ENCODE measurements around the gene CPNE5. TPM values are rescaled to one million over a fixed set of nuclear protein-coding genes. Genes with fewer than 3 reads are reported as not detected.

Gene CPNE5
- polyA plus RNA-seq, 2 of the 4 experiments (the other 2 are of a cell fraction), result 0.03 to 0.13 TPM

DNA sequence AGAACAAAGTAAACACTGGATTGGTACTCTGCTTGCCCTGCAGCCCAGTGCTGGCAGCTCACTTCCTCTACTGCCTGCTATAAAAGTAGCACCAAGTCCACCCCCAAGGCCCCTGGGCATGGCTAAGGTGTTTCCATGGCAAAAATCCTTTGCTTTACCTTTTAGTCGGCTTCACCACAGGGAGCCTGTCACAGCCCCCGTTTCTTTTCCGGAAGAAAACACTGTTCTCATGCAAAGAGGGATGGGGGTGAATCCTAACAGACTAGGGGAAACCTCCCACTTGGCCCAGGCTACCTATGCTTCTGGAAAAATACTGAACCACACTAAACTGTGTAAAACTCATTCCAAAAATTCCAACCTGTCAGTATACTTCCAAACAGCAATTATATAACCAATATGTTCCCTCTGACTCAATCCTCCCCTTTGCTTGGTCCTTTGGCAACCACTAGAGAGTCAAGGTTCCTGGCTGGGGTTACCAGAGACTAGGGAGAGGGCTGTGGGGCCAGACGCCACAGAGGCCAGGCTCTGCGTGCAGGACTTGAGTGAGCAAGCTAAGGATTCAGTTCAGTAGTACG lies 19.2 kb upstream of the CPNE5 start:
- no peak for DNase-seq (ENCODE audit: low read depth in 1 of 2, low spot score in 1 of 2)

DNA sequence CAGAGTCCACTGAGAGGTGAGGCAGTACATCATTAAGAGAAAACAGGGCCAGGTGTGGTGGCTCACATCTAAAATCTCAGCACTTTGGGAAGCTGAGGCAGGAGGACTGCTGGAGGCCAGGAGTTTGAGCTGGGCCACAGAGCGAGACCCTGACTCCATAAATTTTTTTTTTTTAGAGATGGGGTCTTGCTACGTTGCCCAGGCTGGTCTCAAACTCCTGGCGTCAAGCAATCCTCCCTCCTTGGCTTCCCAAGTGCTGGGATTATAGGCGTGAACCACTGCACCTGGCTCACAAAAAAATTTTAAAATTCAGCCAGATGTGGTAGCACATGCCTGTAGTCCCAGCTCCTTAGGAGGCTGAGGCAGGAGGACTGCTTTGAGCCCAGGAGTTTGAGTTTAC lies 18.1 kb upstream of the CPNE5 start:
- no peak overlapping the region for H3K4me3 ChIP-seq
- H3K4me1 ChIP-seq, result 0 out of 3 replicates have a peak, but pooled peaks cover under 1% of the 10 kb centered on the region
- ChIA-PET POLR2A (no interaction called here), CTCF (interaction anchor here (0.8 to 0.9 kb wide), 2 partner anchors 16 to 161 kb away, joined by 3 to 4 read pairs; no protein-coding TSS in a partner anchor)
- H3K9me3 ChIP-seq, result no peaks in the 10 kb centered on the region
- 96% methylated on average over 4 of the region's 4 CpGs for WGBS (ENCODE audit: missing lambda C conversion rate)
- H3K27ac ChIP-seq, result no peak overlapping the region
- TF ChIP-seq MYC (IDR thresholded peaks at IDR 0.05; ENCODE audit: borderline replicate concordance, low read length), result no peak
- no peak for TF ChIP-seq RCOR1 (IDR thresholded peaks at IDR 0.05; ENCODE audit: low read depth, low read length)
- no peak for TF ChIP-seq NPAS2 (CRISPR knock-in tag; IDR thresholded peaks at IDR 0.05; ENCODE audit: borderline replicate concordance)
- no peak for TF ChIP-seq HOXA7 (CRISPR knock-in tag; IDR thresholded peaks at IDR 0.05)
- TF ChIP-seq CBX2 (IDR thresholded peaks at IDR 0.05; ENCODE audit: borderline replicate concordance, low read depth), result no peak
- TF ChIP-seq ZNF302 (CRISPR knock-in tag; IDR thresholded peaks at IDR 0.05), result no peak
- no peak for TF ChIP-seq KDM5A (IDR thresholded peaks at IDR 0.05)
- no peak for TF ChIP-seq RNF2 (IDR thresholded peaks at IDR 0.05; ENCODE audit: borderline replicate concordance, low read depth)
- TF ChIP-seq, protein P1, sequence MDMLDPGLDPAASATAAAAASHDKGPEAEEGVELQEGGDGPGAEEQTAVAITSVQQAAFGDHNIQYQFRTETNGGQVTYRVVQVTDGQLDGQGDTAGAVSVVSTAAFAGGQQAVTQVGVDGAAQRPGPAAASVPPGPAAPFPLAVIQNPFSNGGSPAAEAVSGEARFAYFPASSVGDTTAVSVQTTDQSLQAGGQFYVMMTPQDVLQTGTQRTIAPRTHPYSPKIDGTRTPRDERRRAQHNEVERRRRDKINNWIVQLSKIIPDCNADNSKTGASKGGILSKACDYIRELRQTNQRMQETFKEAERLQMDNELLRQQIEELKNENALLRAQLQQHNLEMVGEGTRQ (IDR thresholded peaks at IDR 0.05), result no peak
- no peak for TF ChIP-seq ZFP36 (IDR thresholded peaks at IDR 0.05; ENCODE audit: borderline replicate concordance, partially characterized antibody)
- TF ChIP-seq SREBF2 (IDR thresholded peaks at IDR 0.05), result no peak
- no peak for TF ChIP-seq POLR2AphosphoS2 (conservative IDR thresholded peaks at IDR 0.05; ENCODE audit: low read length)
- TF ChIP-seq, protein P2, sequence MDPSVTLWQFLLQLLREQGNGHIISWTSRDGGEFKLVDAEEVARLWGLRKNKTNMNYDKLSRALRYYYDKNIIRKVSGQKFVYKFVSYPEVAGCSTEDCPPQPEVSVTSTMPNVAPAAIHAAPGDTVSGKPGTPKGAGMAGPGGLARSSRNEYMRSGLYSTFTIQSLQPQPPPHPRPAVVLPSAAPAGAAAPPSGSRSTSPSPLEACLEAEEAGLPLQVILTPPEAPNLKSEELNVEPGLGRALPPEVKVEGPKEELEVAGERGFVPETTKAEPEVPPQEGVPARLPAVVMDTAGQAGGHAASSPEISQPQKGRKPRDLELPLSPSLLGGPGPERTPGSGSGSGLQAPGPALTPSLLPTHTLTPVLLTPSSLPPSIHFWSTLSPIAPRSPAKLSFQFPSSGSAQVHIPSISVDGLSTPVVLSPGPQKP (IDR thresholded peaks at IDR 0.05; ENCODE audit: low read depth, low read length), result no peak
- no peak for TF ChIP-seq JUNB (IDR thresholded peaks at IDR 0.05)
- no peak for TF ChIP-seq FOXS1 (CRISPR knock-in tag; IDR thresholded peaks at IDR 0.05)
- TF ChIP-seq MAFK (IDR thresholded peaks at IDR 0.05; ENCODE audit: partially characterized antibody), result no peak
- TF ChIP-seq RFX5 (IDR thresholded peaks at IDR 0.05), result no peak
- TF ChIP-seq, protein P3, sequence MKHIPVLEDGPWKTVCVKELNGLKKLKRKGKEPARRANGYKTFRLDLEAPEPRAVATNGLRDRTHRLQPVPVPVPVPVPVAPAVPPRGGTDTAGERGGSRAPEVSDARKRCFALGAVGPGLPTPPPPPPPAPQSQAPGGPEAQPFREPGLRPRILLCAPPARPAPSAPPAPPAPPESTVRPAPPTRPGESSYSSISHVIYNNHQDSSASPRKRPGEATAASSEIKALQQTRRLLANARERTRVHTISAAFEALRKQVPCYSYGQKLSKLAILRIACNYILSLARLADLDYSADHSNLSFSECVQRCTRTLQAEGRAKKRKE (CRISPR knock-in tag; IDR thresholded peaks at IDR 0.05; ENCODE audit: low read depth), result no peak
- no peak for TF ChIP-seq CHD4 (IDR thresholded peaks at IDR 0.05; ENCODE audit: borderline replicate concordance)
- no peak for TF ChIP-seq PHF8 (IDR thresholded peaks at IDR 0.05; ENCODE audit: borderline replicate concordance, low read depth)
- H3K4me2 ChIP-seq, result no peak overlapping the region
- ATAC-seq, result no peak
- no peak for FAIRE-seq
- no peak for DNase-seq (ENCODE audit: low read depth in 1 of 2, low spot score in 1 of 2)

More for the DNA sequence above, 19.2 kb upstream of the CPNE5 start:
- ChIA-PET POLR2A (no interaction called here), CTCF (interaction anchor here (0.6 kb wide), 1 partner anchor 98 kb away, joined by 4 read pairs; no protein-coding TSS in a partner anchor)
- FAIRE-seq, result no peak
- Histone ChIP-seq H3K4me1 (0 out of 3 replicates have a peak, but pooled peaks cover 3% of the 10 kb centered on the region), H3K27ac (no peak overlapping the region), H3K4me2 (no peak overlapping the region), H3K4me3 (no peak overlapping the region), H3K9me3 (no peaks in the 10 kb centered on the region)
- ATAC-seq, result no peak
- no peak for TF ChIP-seq TP53 (CRISPR knock-in tag; IDR thresholded peaks at IDR 0.05)
- no peak for TF ChIP-seq HOXB5 (CRISPR knock-in tag; IDR thresholded peaks at IDR 0.05)
- no peak for TF ChIP-seq ZC3H11A (IDR thresholded peaks at IDR 0.05)
- TF ChIP-seq, protein P4, sequence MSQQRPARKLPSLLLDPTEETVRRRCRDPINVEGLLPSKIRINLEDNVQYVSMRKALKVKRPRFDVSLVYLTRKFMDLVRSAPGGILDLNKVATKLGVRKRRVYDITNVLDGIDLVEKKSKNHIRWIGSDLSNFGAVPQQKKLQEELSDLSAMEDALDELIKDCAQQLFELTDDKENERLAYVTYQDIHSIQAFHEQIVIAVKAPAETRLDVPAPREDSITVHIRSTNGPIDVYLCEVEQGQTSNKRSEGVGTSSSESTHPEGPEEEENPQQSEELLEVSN (IDR thresholded peaks at IDR 0.05; ENCODE audit: borderline replicate concordance, low read depth), result no peak
- WGBS (ENCODE audit: missing lambda C conversion rate), result 75% methylated on average over 6 of the region's 6 CpGs
